ENCODE data around the gene MAEA.

DNA sequence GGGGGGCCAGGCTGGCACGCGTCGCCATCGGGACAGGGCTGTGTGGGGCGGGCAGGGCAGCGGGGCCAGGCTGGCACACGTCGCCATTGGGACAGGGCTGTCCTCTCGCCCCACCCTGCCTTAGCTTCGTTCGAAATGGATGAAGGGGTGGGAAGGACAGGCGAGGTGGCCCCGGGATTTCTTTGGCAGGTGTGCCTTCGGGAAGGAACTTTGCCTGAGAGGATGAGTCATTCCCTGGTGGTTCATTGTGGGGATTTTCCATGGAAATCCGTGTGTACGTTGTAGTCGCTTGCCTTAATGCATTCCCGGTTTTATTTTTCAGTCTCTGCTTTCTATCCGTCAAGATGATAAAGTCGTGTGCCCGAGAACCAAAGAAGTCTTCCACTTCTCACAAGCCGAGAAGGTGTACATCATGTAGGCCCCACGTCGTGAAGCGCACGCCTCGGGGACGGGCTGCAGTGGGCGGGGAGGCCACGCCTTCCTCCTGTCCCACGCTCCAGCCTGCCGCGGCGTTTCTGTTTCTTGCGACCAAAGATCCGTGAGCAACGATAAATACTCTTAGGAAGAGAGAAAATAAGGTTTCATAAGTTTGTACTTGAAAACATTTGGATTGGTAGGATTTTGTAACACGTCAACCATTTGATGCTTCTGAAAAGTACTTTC lies 49.2 kb downstream of the MAEA start:
- TF ChIP-seq, protein P1, sequence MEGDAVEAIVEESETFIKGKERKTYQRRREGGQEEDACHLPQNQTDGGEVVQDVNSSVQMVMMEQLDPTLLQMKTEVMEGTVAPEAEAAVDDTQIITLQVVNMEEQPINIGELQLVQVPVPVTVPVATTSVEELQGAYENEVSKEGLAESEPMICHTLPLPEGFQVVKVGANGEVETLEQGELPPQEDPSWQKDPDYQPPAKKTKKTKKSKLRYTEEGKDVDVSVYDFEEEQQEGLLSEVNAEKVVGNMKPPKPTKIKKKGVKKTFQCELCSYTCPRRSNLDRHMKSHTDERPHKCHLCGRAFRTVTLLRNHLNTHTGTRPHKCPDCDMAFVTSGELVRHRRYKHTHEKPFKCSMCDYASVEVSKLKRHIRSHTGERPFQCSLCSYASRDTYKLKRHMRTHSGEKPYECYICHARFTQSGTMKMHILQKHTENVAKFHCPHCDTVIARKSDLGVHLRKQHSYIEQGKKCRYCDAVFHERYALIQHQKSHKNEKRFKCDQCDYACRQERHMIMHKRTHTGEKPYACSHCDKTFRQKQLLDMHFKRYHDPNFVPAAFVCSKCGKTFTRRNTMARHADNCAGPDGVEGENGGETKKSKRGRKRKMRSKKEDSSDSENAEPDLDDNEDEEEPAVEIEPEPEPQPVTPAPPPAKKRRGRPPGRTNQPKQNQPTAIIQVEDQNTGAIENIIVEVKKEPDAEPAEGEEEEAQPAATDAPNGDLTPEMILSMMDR (IDR thresholded peaks at IDR 0.05; ENCODE audit: low read length): no peak
- TF ChIP-seq EZH2 (IDR thresholded peaks at IDR 0.05; ENCODE audit: borderline replicate concordance, low read length): no peak

Data from OCI-LY1 (cell line).